ENCODE data around the gene CLRN1. TPM values are rescaled to one million over a fixed set of nuclear protein-coding genes. Genes with fewer than 3 reads are reported as not detected.

Gene CLRN1
- total and polyA plus RNA-seq, 7 donors = not detected

GRCh38 chr3:150933473-150933995, 39.0 kb downstream of the CLRN1 start:
- H3K36me3 ChIP-seq = no peaks in the 10 kb centered on the region
- no peaks in the 10 kb centered on the region for H3K9me3 ChIP-seq
- intact Hi-C loops (cut with DNase I) = no loop called here
- H3K4me1 ChIP-seq = peaks cover 0 to 4% (median 0%) of the 10 kb centered on the region in 4 donors
- H3K27me3 ChIP-seq = no peaks in the 10 kb centered on the region
- no peak for DNase-seq
- WGBS, 2 donors = 20 to 48% methylated on average over 1 of the region's 1 CpG
- no peak for TF ChIP-seq POLR2AphosphoS5 (IDR thresholded peaks at IDR 0.05)
- TF ChIP-seq CTCF (IDR thresholded peaks at IDR 0.05) = no peak
- TF ChIP-seq EP300 (IDR thresholded peaks at IDR 0.05) = no peak
- no peak for TF ChIP-seq POLR2A (IDR thresholded peaks at IDR 0.05)
- no peak overlapping the region for H3K27ac ChIP-seq
- no peak overlapping the region for H3K4me3 ChIP-seq

- Histone ChIP-seq H3K36me3 (no peaks in the 10 kb centered on the region), H3K4me1 (peaks cover 0 to 4% (median 0%) of the 10 kb centered on the region in 4 donors), H3K27ac (no peak overlapping the region), H3K27me3 (no peaks in the 10 kb centered on the region), H3K4me3 (no peak overlapping the region), H3K9me3 (no peaks in the 10 kb centered on the region)
- 84 to 90% methylated on average over 1 of the region's 1 CpG for WGBS, 2 donors
- DNase-seq = no peak
- TF ChIP-seq POLR2AphosphoS5 (IDR thresholded peaks at IDR 0.05) = peak in 2 of 4 donors; percentile 54 to 67
- no peak for TF ChIP-seq CTCF (IDR thresholded peaks at IDR 0.05)
- intact Hi-C loops (cut with DNase I) = no loop called here
Observed at GRCh38 chr3:150931745-150932144, 40.8 kb downstream of the CLRN1 start.

GRCh38 chr3:150930839-150931238, 41.7 kb downstream of the CLRN1 start:
- no peak overlapping the region for H3K4me3 ChIP-seq
- TF ChIP-seq CTCF (IDR thresholded peaks at IDR 0.05) = no peak
- TF ChIP-seq EP300 (IDR thresholded peaks at IDR 0.05) = no peak
- no peak for TF ChIP-seq POLR2AphosphoS5 (IDR thresholded peaks at IDR 0.05)
- no peak for TF ChIP-seq POLR2A (IDR thresholded peaks at IDR 0.05)
- WGBS, 2 donors = 77 to 80% methylated on average over 3 of the region's 3 CpGs
- no peaks in the 10 kb centered on the region for H3K9me3 ChIP-seq
- no peak overlapping the region for H3K27ac ChIP-seq
- intact Hi-C loops (cut with DNase I) = no loop called here
- no peaks in the 10 kb centered on the region for H3K27me3 ChIP-seq
- peaks cover 0 to 6% (median 1%) of the 10 kb centered on the region in 4 donors for H3K4me1 ChIP-seq
- no peaks in the 10 kb centered on the region for H3K36me3 ChIP-seq
- DNase-seq = no peak

GRCh38 chr3:150928234-150928633, 44.3 kb downstream of the CLRN1 start:
- WGBS, 2 donors = 88 to 96% methylated on average over 1 of the region's 1 CpG
- H3K27me3 ChIP-seq = no peaks in the 10 kb centered on the region
- no peaks in the 10 kb centered on the region for H3K36me3 ChIP-seq
- intact Hi-C loops (cut with DNase I) = loop anchor here (5.0 kb wide), 1 partner anchor 219 kb away; no protein-coding TSS in a partner anchor
- no peak for TF ChIP-seq EP300 (IDR thresholded peaks at IDR 0.05)
- TF ChIP-seq CTCF (IDR thresholded peaks at IDR 0.05) = no peak
- no peak for TF ChIP-seq POLR2A (IDR thresholded peaks at IDR 0.05)
- no peak for TF ChIP-seq POLR2AphosphoS5 (IDR thresholded peaks at IDR 0.05)
- H3K4me3 ChIP-seq = no peak overlapping the region
- no peaks in the 10 kb centered on the region for H3K9me3 ChIP-seq
- no peak for DNase-seq
- no peak overlapping the region for H3K27ac ChIP-seq
- peaks cover 0 to 9% (median 2%) of the 10 kb centered on the region in 4 donors for H3K4me1 ChIP-seq

- 75 to 86% methylated on average over 7 of the region's 7 CpGs for WGBS, 2 donors
- no peak overlapping the region for H3K27ac ChIP-seq
- no peaks in the 10 kb centered on the region for H3K36me3 ChIP-seq
- H3K9me3 ChIP-seq = no peaks in the 10 kb centered on the region
- no peak for DNase-seq
- H3K27me3 ChIP-seq = no peaks in the 10 kb centered on the region
- peaks cover 0 to 7% (median 2%) of the 10 kb centered on the region in 4 donors for H3K4me1 ChIP-seq
- intact Hi-C loops (cut with DNase I) = loop anchor here (5.0 kb wide), 1 partner anchor 221 kb away; no protein-coding TSS in a partner anchor
- H3K4me3 ChIP-seq = no peak overlapping the region
- TF ChIP-seq EP300 (IDR thresholded peaks at IDR 0.05) = no peak
Observed at GRCh38 chr3:150926328-150926727, 46.2 kb downstream of the CLRN1 start.

Data from sigmoid colon (tissue), 7 donors.